Hepatocyte (in vitro differentiated cells): Measurements from ENCODE around the gene CBX4. TPM values are rescaled to one million over a fixed set of nuclear protein-coding genes. Genes with fewer than 3 reads are reported as not detected.
A peak's percentile ranks its signal among the peaks of the same experiment; 100 is the strongest.

ENCODE experiments used
- DNase-seq: peaks from one replicate; pipeline ENCODE4 v3.0.0-alpha.2; 2016; ENCODE audit warnings: low spot score
- H2AFZ ChIP-seq: fragments of 200-600 bp; sonication (generic); 2 replicates; pipeline ENCODE4 v1.6.0; 2016; ENCODE audit warnings: antibody characterized with exemption, mild to moderate bottlenecking
- H3K27ac ChIP-seq: fragments of 200-600 bp; sonication (generic); 2 replicates; pipeline ENCODE4 v1.5.1; 2016; ENCODE audit warnings: mild to moderate bottlenecking
- H3K27me3 ChIP-seq: fragments of 200-600 bp; sonication (generic); 2 replicates; pipeline ENCODE4 v1.6.1; 2016
- H3K36me3 ChIP-seq: fragments of 200-600 bp; sonication (generic); replicated peaks from 2 replicates; pipeline ENCODE4 v1.5.1; 2016; ENCODE audit warnings: low read depth; ENCODE audit not compliant: insufficient read depth
- H3K4me1 ChIP-seq: fragments of 200-600 bp; sonication (generic); 2 replicates; pipeline ENCODE4 v1.5.1; 2016; ENCODE audit warnings: mild to moderate bottlenecking, moderate library complexity; ENCODE audit not compliant: insufficient read depth
- H3K4me2 ChIP-seq: fragments of 200-600 bp; sonication (generic); 2 replicates; pipeline ENCODE4 v1.6.0; 2016
- H3K4me3 ChIP-seq: fragments of 200-600 bp; sonication (generic); 2 replicates; pipeline ENCODE4 v1.5.1; 2016; ENCODE audit warnings: mild to moderate bottlenecking
- H3K79me2 ChIP-seq: fragments of 200-600 bp; sonication (generic); 2 replicates; pipeline ENCODE4 v1.6.0; 2017; ENCODE audit warnings: mild to moderate bottlenecking
- H3K9me2 ChIP-seq: fragments of 200-600 bp; sonication (generic); replicated peaks from 2 replicates; pipeline ENCODE4 v1.6.0; 2017; ENCODE audit warnings: mild to moderate bottlenecking; ENCODE audit not compliant: insufficient read depth
- H3K9me3 ChIP-seq: fragments of 200-600 bp; sonication (generic); 2 replicates; pipeline ENCODE4 v1.5.1; 2016; ENCODE audit warnings: low read depth, mild to moderate bottlenecking
- H4K20me1 ChIP-seq: fragments of 200-600 bp; sonication (generic); 2 replicates; pipeline ENCODE4 v1.6.0; 2016; ENCODE audit warnings: mild to moderate bottlenecking; ENCODE audit not compliant: insufficient read depth, poor library complexity, severe bottlenecking
- EZH2 ChIP-seq: fragments of 200-600 bp; sonication (generic); IDR thresholded peaks from 2 replicates; pipeline ENCODE4 v1.6.1; 2016; ENCODE audit warnings: antibody characterized with exemption, mild to moderate bottlenecking, borderline replicate concordance
- EZH2phosphoT487 ChIP-seq: fragments of 200-600 bp; sonication (generic); IDR thresholded peaks from one replicate; pipeline ENCODE4 v1.6.1; 2018; ENCODE audit warnings: antibody characterized with exemption, mild to moderate bottlenecking, low read depth, moderate library complexity; ENCODE audit not compliant: unreplicated experiment, severe bottlenecking
- WGBS: methylation state at CpG from one replicate; pipeline ENCODE4 v1.1.6; 2016; ENCODE audit warnings: low lambda C conversion rate; ENCODE audit errors: missing lambda C conversion rate; 5-methylcytosine and 5-hydroxymethylcytosine counted together
- polyA plus RNA-seq: library from polyadenylated mRNA; unstranded; fragments of >200 nt; fragmentation: Nextera tagmentation; extraction: Ambion mirVana; gene quantifications from 2 replicates; pipeline ENCODE4 v1.2.1, GENCODE V29; 2016
- total RNA-seq: library from RNA; depleted of rRNA; stranded (reverse); fragments of >200 nt; gene quantifications from 2 replicates; pipeline ENCODE4 v1.2.3, GENCODE V29; 2014
- TF ChIP-seq, protein P1 (sequence below): fragments of 200-600 bp; sonication (generic); IDR thresholded peaks from 2 replicates; pipeline ENCODE4 v1.5.1; 2016; ENCODE audit warnings: antibody characterized with exemption, mild to moderate bottlenecking; ENCODE audit not compliant: poor library complexity

CBX4 gene
- total and polyA plus RNA-seq, 2 experiments from 2014 or later: 56.1 to 86.7 TPM

DNA sequence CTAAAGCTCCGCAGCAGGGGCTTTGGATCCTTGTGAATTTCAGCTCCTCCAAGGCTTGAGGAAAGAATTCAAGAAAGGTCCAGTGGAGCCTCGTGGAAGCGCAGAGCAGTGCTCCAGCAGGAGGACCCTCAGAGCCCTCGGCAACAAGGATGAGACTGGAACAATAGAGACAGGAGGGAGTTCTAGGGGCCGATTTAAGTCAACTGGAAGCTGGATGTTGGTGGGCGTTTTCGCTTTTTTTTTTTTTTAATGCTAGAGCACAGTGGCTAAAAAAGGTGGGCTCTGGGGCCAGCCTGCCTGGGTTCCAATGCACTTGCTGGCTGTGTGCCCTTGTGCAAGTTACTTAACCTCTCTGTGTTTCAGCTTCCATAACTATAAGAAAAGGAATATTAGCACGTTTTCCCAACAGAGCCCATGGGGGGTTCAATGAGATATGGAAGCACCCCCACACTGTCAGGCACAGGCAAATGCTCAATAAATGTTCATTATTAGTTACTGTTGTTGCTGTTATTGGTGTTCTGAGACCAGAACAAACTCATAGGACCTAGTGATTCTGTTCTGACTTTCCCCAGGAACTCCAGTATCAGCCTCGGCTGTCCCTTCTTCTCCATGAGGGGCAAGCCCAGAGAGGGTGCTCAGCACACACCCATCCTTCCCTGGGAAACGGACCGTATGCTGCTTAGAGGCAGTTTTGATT, 37.1 kb downstream of the CBX4 start:
- WGBS: 15% methylated on average over 11 of the region's 11 CpGs
- H3K9me3 ChIP-seq: no peaks in the 10 kb centered on the region

DNA sequence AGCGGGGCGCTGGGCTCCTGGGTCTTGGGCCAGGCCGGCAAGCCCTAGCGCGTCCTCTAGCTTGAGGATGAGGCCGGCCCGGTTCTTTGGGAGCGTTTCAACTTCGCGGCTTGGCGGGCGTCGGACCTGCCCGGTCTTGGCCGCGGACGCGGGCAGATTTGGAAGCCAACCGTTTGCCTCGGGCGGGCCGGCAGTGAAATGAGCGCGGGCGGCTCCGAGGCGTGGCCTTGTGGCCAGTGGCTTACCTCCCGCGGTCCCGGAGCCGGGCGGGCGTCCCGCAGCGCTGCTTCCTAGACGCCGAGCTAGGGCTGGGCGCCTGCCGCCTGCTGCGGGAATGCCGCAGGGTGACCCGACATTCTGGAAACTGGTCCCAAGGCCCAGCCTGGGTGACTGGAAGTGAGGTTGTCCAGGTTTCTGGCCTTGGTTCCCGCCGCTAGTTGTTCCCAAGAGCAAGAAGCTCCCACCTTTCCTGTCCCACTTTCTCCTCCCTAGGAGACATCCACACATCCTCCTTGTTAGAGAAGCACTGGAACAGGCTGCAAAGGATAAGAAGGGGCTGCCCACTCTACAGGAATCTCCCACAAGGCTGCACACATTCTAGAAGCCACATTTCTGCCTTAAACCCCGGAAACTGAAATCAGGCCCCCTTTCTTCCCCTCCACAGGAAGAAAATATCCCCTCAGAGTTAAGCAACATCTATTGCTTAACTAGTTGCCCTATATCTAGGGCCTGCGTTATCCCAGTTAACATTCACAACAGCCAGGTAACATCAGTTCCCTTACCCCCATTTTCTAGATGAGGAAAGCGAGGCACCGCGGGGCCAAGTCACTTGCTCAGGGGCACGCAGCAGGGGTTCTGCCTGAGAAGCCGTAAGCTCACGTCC, 37.8 kb downstream of the CBX4 start:
- no peaks in the 10 kb centered on the region for H4K20me1 ChIP-seq
- no peak overlapping the region for H3K27ac ChIP-seq
- no peaks in the 10 kb centered on the region for H3K9me3 ChIP-seq
- peak overlapping the region; percentile 74 for H3K4me2 ChIP-seq
- H3K4me3 ChIP-seq: no peak overlapping the region
- H3K9me2 ChIP-seq: no peaks in the 10 kb centered on the region
- peaks cover under 1% of the 10 kb centered on the region for H3K79me2 ChIP-seq
- H3K27me3 ChIP-seq: peaks cover 87% of the 10 kb centered on the region
- peak; percentile 50 for DNase-seq
- H3K4me1 ChIP-seq: peaks cover 21% of the 10 kb centered on the region
- H3K36me3 ChIP-seq: no peaks in the 10 kb centered on the region
- peak overlapping the region; percentile 51 for H2AFZ ChIP-seq
- WGBS: 6% methylated on average over 41 of the region's 52 CpGs
- TF ChIP-seq EZH2 (peak; percentile 74), EZH2phosphoT487 (peak; percentile 78)
- TF ChIP-seq, protein P1, sequence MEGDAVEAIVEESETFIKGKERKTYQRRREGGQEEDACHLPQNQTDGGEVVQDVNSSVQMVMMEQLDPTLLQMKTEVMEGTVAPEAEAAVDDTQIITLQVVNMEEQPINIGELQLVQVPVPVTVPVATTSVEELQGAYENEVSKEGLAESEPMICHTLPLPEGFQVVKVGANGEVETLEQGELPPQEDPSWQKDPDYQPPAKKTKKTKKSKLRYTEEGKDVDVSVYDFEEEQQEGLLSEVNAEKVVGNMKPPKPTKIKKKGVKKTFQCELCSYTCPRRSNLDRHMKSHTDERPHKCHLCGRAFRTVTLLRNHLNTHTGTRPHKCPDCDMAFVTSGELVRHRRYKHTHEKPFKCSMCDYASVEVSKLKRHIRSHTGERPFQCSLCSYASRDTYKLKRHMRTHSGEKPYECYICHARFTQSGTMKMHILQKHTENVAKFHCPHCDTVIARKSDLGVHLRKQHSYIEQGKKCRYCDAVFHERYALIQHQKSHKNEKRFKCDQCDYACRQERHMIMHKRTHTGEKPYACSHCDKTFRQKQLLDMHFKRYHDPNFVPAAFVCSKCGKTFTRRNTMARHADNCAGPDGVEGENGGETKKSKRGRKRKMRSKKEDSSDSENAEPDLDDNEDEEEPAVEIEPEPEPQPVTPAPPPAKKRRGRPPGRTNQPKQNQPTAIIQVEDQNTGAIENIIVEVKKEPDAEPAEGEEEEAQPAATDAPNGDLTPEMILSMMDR: no peak

More for the DNA sequence above, 37.1 kb downstream of the CBX4 start:
- H3K4me2 ChIP-seq: peak overlapping the region; percentile 46
- TF ChIP-seq EZH2phosphoT487 (no peak), EZH2 (peak; percentile 23)
- H3K36me3 ChIP-seq: no peaks in the 10 kb centered on the region
- DNase-seq: no peak
- no peaks in the 10 kb centered on the region for H4K20me1 ChIP-seq
- no peaks in the 10 kb centered on the region for H3K9me2 ChIP-seq
- H2AFZ ChIP-seq: no peak overlapping the region
- H3K27ac ChIP-seq: no peak overlapping the region
- peaks cover 21% of the 10 kb centered on the region for H3K4me1 ChIP-seq
- H3K4me3 ChIP-seq: no peak overlapping the region
- no peaks in the 10 kb centered on the region for H3K79me2 ChIP-seq
- peaks cover 94% of the 10 kb centered on the region for H3K27me3 ChIP-seq

DNA sequence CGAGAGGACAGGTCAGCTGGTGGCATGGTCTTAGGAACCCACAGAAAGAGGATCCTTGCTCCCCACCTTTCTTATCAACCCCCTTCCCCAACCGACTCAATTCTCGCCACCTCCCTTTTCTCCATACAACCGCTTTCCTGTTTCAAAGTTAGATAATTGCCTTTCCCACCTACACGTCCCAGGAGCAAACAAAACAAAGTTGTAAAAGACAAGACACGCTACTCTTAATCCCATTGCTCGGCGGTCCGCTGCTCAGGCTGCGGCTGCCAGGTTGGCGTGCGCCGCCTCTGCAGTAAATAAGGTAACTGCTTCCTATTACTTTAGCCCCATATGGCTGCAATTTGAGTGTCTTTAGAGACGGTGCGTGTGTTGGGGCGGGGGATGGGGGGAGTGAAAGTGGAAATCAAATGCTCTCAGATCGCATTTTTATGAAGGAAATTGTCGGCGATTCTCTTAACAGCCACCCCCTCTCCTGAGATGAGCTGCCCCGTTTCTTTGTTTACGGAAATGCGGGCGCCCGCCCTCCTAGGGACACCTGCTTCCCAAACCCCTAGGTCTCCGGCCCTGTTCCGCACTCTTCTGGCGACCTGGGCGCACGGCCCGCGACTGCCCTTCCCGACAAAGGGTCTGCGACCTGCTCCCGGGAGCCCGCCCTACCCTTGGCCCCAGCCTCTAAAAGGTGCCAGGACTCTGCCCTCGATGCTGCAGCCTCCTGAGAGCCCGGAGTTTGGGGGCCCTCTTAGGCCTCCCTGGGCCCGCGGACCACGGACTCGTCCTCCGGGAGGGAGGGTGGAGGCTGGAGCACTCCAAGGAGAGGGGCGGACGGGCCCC, 38.7 kb downstream of the CBX4 start:
- H3K4me3 ChIP-seq: no peak overlapping the region
- H3K9me3 ChIP-seq: no peaks in the 10 kb centered on the region
- peaks cover 9% of the 10 kb centered on the region for H3K79me2 ChIP-seq
- H3K27ac ChIP-seq: no peak overlapping the region
- TF ChIP-seq EZH2phosphoT487 (peak; percentile 65), EZH2 (peak; percentile 86)
- TF ChIP-seq, protein P1: no peak
- WGBS: 2% methylated on average over 44 of the region's 44 CpGs
- H3K4me1 ChIP-seq: peaks cover 27% of the 10 kb centered on the region
- H3K4me2 ChIP-seq: peak overlapping the region; percentile 74
- H4K20me1 ChIP-seq: peaks cover 3% of the 10 kb centered on the region
- DNase-seq: peak; percentile 76
- H3K9me2 ChIP-seq: no peaks in the 10 kb centered on the region
- peaks cover 78% of the 10 kb centered on the region for H3K27me3 ChIP-seq
- H2AFZ ChIP-seq: peak overlapping the region; percentile 51
- H3K36me3 ChIP-seq: no peaks in the 10 kb centered on the region
